Cardiac fibroblast (primary cell): ENCODE data around the gene TNS3.

Experiments
- DNase-seq, 2 donors: peaks; one replicate each; pipeline versions ENCODE4 v3.0.0 to v3.0.0-alpha.2; 2010; ENCODE audit warnings: low read depth in 2 of 2
- H3K4me3 ChIP-seq, 2 donors: replicated peaks in 1 of 2; 1 replicate in 1 of 2; 2 replicates in 1 of 2; pipeline ENCODE4 v1.5.1; 2011; ENCODE audit warnings: low read depth in 2 of 2, low read length in 2 of 2, mild to moderate bottlenecking in 2 of 2, moderate library complexity in 1 of 2
- TF ChIP-seq, protein P1 (sequence below): IDR thresholded peaks from one replicate; pipeline ENCODE4 v1.5.1; 2011; ENCODE audit warnings: low read depth, mild to moderate bottlenecking, low read length, inconsistent platforms

TNS3 gene

GRCh38 chr7:47480576-47481538 lies 101.1 kb downstream of the TNS3 start:
- no peak for DNase-seq
- no peak overlapping the region for H3K4me3 ChIP-seq
- TF ChIP-seq, protein P1, sequence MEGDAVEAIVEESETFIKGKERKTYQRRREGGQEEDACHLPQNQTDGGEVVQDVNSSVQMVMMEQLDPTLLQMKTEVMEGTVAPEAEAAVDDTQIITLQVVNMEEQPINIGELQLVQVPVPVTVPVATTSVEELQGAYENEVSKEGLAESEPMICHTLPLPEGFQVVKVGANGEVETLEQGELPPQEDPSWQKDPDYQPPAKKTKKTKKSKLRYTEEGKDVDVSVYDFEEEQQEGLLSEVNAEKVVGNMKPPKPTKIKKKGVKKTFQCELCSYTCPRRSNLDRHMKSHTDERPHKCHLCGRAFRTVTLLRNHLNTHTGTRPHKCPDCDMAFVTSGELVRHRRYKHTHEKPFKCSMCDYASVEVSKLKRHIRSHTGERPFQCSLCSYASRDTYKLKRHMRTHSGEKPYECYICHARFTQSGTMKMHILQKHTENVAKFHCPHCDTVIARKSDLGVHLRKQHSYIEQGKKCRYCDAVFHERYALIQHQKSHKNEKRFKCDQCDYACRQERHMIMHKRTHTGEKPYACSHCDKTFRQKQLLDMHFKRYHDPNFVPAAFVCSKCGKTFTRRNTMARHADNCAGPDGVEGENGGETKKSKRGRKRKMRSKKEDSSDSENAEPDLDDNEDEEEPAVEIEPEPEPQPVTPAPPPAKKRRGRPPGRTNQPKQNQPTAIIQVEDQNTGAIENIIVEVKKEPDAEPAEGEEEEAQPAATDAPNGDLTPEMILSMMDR: no peak

DNA sequence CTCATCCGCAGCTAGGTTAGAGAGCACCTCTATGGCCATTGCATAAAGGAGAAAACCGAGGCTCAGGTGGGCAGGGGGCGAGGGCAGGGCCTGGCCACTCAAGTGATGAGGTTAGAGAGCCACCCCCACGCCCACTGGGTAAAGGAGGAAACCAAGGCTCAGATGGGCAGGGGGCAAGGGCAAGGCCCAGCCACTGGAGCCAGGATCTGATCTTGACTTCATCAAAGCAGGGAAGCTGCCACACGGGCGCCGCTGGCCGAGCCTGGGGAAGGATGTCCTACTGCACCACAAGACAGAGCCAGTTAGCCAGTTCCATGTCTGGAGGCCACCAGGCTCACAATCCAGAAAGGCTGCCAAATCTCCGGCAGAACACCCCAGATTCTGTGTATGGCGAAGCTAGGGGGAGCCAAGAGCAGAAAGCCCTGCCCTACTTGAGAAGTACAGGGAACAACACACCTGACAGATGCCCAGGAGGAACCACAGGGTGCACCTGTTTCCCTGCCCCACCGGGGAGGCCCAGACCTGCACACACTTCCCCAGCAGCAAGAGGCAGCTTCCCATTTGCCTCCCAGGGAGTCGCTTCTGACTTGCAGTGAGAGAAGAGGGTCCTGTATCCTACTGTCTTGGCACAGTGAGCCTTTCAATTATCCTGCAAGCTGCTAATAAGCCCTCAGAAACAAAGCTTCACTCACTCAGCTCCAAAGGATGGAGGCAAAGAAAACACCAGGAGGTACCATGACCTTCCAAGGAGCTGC lies 101.9 kb downstream of the TNS3 start:
- no peak overlapping the region for H3K4me3 ChIP-seq
- TF ChIP-seq, protein P1: no peak
- DNase-seq: no peak

GRCh38 chr7:47478926-47479711 lies 102.8 kb downstream of the TNS3 start:
- DNase-seq: no peak
- TF ChIP-seq, protein P1: no peak
- H3K4me3 ChIP-seq: no peak overlapping the region

- TF ChIP-seq, protein P1: no peak
- H3K4me3 ChIP-seq: no peak overlapping the region
- peak in 1 of 2 donors; percentile 69 for DNase-seq
Observed at GRCh38 chr7:47478017-47478344, 103.9 kb downstream of the TNS3 start.

DNA sequence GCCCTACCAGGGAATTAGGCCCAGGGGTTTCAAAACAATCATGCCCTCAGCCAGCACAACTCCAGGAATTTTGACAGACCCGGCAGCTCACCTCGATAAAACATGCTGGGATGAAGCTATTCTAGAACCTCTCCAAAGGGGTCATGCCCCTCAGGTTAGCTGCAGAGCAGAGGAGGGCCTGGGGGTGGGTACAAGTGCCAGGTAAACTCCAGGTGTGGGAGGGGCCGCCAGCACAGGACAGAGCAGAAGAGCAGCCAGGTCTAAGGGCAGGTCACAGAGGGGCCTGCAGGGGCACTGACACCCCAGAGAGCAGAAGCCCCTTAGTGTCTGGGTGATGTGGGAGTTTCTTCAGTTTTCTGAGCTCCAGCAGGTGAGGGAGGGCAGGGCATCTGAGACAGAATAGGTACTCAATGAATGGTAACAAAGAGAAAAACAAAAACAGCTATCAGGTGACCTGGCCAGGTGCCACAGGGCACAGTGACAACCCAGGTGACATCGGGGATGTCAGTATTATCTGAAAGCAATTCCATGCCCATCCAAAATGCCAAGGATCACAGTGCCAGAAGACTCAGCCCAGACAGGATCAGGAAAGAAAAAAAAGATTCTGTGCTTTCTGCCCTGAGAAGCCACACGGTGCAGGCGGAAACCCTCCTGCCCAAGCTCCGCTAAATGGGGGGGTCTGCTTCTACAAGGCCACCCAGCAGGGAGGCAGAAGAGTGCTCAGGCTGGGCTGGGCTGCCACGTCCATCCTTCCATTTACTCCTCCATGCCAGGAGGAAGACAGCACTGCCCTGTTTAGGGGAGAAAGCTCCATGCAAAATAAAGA lies 104.5 kb downstream of the TNS3 start:
- TF ChIP-seq, protein P1: no peak
- H3K4me3 ChIP-seq: no peak overlapping the region
- no peak for DNase-seq

DNA sequence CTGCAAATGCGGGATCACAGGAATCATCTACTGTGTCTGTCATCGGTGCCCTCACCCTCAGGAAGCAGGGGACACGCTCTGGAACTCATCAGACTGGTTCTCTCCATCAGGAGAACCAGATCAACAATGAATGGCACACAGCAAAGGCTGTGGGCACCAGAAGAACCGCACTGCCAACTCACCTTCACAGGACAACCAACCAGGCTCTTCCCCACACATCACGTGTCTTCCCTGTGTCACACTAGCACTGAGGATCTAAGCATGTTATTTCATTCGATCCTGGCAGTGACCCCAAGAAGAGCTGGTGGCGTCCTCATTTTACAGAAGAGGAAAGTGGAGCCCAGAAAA lies 106.1 kb downstream of the TNS3 start:
- no peak overlapping the region for H3K4me3 ChIP-seq
- no peak for DNase-seq
- TF ChIP-seq, protein P1: no peak
